Stimulated activated naive CD8-positive, alpha-beta T cell treated with anti-CD3 and anti-CD28 coated beads, Interleukin-15, amount 100 ng/mL, for 72 hours (primary cell): ENCODE measurements around the gene ENPP7.

Experiments used
- ATAC-seq: fragments of 150-1000 bp; cut with Tn5 transposase; 2 replicates; pipeline ENCODE4 v1.10.0; 2021; ENCODE audit warnings: mild to moderate bottlenecking, moderate library complexity
- DNase-seq, 2 donors: peaks; one replicate each; pipeline ENCODE4 v3.0.0; 2021 to 2022
- H3K27ac Mint-ChIP-seq, 2 donors: one replicate each; pipeline ENCODE4 v1.8.0; 2022; ENCODE audit warnings: mild to moderate bottlenecking in 2 of 2, mixed read lengths in 2 of 2, moderate library complexity in 2 of 2
- H3K27me3 Mint-ChIP-seq: one replicate; pipeline ENCODE4 v1.8.0; 2022; ENCODE audit warnings: mixed read lengths
- H3K4me1 Mint-ChIP-seq: one replicate; pipeline ENCODE4 v1.8.0; 2022; ENCODE audit warnings: mild to moderate bottlenecking, mixed read lengths
- H3K4me3 Mint-ChIP-seq, 2 donors: one replicate each; pipeline ENCODE4 v1.8.0; 2022; ENCODE audit warnings: mild to moderate bottlenecking in 2 of 2, mixed read lengths in 2 of 2, moderate library complexity in 1 of 2
- H3K9me3 Mint-ChIP-seq, 2 donors: one replicate each; pipeline ENCODE4 v1.8.0; 2022; ENCODE audit warnings: mixed read lengths in 2 of 2

The ENPP7 gene, protein sequence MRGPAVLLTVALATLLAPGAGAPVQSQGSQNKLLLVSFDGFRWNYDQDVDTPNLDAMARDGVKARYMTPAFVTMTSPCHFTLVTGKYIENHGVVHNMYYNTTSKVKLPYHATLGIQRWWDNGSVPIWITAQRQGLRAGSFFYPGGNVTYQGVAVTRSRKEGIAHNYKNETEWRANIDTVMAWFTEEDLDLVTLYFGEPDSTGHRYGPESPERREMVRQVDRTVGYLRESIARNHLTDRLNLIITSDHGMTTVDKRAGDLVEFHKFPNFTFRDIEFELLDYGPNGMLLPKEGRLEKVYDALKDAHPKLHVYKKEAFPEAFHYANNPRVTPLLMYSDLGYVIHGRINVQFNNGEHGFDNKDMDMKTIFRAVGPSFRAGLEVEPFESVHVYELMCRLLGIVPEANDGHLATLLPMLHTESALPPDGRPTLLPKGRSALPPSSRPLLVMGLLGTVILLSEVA

DNA sequence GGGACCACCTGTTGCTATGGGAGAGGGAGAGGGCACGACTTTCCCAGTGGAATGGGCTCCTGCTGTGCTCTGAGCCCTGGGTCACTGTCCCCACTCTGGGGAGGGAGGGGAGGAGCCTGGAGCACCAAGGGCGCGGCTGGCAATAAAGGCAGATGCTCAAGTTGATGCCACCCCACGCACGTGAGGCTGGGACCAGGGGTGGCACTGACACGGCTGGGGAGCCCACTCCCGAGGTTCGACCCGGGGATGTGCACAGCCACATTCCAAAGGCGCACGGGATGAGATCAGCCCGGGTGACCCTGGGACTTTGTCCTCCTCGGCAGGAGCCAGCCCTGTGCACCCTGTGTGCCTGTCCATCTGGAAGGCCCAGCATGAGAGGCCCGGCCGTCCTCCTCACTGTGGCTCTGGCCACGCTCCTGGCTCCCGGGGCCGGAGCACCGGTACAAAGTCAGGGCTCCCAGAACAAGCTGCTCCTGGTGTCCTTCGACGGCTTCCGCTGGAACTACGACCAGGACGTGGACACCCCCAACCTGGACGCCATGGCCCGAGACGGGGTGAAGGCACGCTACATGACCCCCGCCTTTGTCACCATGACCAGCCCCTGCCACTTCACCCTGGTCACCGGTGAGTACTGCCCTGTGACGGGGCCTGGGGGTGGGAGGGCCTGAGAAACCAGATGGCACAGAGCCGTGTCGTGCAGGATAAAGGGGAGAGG lies at the start of gene ENPP7:
TSS of gene ENPP7 (plus strand) at position 175 of the 715 bp plus-strand sequence. CDS start at position 372, 197 bp downstream.
- Mint-ChIP-seq H3K9me3 (no peaks in the 10 kb centered on the region), H3K27me3 (no peaks in the 10 kb centered on the region), H3K4me3 (peak within 1 kb of the TSS in 1 of 2 donors; percentile 19), H3K4me1 (peaks cover 39% of the 10 kb centered on the region), H3K27ac (no peak within 1 kb of the TSS)
- ATAC-seq (no peak), DNase-seq (no peak)

DNA sequence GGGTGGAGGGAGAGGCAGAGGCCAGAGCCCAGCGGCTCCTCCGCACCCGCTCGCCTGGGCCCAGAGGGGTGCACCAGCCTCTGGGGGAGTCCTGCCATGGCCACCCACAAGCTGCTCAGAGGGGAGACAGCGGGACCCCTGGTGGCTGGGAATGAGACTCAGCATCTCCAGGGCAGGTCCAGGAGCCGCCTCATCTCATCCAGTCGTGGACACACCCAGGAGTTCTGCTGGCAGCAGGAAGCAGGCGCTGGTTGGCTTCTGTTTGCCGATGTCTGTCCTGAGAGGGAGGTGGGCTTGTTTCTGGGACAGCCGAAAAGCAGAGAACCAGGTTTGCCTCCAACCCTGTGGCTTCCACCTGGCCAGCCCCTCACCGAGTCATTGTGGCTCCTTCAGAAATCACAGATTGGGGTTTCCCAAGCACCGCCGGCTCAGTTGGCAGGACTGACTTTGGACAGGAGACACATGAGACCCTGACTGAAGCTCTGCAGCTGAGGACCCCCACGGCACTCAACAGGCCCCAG lies 49.6 kb upstream of the ENPP7 start:
- no peaks in the 10 kb centered on the region for H3K9me3 Mint-ChIP-seq
- no peak for DNase-seq
- no peaks in the 10 kb centered on the region for H3K4me1 Mint-ChIP-seq
- no peak overlapping the region for H3K4me3 Mint-ChIP-seq
- peaks cover 61% of the 10 kb centered on the region for H3K27me3 Mint-ChIP-seq
- no peak for ATAC-seq
- no peak overlapping the region for H3K27ac Mint-ChIP-seq

DNA sequence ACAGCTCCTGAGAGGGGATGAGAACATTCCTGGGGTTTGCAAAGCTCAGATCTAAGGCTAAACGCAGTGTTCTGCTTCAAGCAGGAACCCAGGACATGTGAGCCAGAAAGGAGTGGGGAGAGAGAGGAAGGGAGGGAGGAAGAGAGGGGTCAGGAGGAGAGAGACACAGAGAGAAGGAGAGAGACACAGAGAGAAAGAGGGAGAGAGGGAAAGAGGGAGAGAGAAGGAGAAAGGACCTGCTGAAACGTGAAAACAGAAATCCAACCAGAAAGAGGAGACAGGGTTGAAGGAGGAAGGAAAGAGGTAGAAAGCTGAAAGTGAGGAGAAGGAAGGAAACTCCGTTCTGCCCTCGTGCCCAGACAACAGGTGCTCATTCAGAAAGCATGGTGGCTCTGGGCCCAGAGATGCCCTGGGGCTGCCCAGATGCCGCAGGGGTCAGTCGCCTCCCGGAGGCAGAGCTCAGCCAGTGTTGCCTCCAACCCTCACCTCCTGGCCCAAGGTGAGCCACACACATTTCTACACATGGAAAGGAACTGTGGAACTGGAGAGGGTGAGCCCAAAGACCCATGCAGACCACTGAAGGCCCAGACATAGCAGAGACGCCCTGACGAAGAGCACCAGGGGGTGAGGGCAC lies 49.0 kb upstream of the ENPP7 start:
- H3K27me3 Mint-ChIP-seq, result peaks cover 65% of the 10 kb centered on the region

DNA sequence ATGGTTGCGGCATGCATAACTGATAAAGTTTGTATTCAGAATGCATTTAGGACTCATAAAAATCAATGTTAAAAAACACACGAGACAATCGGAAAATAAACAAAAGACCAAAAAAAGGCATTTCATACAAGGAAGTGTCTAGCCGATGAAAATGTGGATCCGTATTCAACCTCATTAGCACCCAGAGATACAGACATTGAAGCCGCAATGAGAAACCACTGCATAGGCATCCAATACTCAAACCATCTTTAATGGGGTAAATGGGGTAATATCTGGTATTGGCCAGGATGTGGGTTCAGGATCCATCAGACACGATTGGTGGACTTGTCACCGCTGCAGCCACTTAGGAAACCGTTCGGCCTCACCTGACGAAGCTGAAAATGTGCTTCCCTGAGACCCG lies 47.4 kb upstream of the ENPP7 start:
- Mint-ChIP-seq H3K4me1 (no peaks in the 10 kb centered on the region), H3K4me3 (no peak overlapping the region), H3K27ac (no peak overlapping the region), H3K27me3 (peaks cover 65% of the 10 kb centered on the region), H3K9me3 (no peaks in the 10 kb centered on the region)
- no peak for DNase-seq
- ATAC-seq, result no peak

More for the DNA sequence above, 49.0 kb upstream of the ENPP7 start:
- DNase-seq, result no peak
- Mint-ChIP-seq H3K9me3 (no peaks in the 10 kb centered on the region), H3K27ac (peak overlapping the region in 1 of 2 donors; percentile 22), H3K4me3 (no peak overlapping the region), H3K4me1 (no peaks in the 10 kb centered on the region)
- ATAC-seq, result no peak

DNA sequence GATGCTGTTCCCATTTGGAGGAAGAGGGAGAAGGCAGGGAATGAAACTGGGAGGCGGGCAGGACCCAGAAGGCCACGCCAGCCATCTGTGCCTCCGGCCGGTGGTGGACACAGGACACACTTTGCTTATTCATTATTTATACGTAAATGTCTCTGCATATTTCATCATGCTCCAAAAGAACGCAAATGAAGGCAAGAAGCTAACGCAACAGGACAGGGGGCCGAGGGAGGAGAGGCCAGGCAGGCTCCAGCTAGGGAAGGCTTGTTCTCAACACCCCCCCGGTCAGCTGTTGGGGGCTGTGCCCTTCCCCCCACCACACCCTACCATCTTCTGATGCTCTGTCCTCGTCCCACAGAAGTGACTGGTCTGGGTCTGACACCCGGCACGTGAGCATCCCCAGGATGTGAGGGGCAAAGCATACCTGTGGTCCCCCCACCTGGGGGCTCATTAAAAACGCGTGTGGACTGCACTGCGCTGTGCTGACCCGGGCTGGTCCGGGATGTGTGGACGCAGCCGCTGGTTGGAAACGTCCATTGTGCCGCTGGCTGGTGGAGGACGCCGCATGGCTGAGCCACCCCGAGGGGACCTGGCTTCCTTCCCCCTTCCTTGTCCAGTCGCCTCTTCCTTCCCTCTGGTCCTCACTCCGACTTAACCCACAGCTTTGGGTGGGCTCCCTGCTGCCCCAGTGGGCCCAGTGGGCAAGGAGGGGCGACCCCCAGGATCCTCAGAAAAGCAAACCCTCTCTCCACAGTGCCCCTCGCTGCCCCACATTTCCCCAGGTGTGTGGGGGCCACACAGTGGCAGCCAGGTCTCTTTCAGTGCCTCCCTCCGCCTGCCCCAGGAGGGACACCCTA lies 46.4 kb upstream of the ENPP7 start:
- peaks cover 57% of the 10 kb centered on the region for H3K27me3 Mint-ChIP-seq

DNA sequence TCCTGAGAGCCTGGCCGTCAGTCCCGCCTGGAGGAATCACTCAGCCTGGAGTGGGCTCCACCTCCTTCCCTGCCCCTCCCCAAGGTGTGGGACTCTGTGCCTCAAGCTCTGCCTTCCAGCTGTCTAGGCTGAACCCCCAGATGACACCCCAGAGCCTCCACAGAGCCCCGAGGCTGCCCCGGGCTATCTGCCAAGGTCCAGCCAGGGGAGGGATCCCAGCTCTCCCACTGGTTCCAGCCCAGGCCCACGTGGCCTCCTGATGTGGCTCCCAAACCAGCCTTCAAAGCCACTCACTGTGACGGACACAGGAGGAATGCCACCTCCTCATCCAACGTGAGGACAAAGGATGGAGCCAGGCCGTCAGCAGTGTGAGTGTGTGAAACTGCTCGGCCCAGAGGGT lies 45.6 kb upstream of the ENPP7 start:
- H3K27me3 Mint-ChIP-seq, result peaks cover 52% of the 10 kb centered on the region
- no peaks in the 10 kb centered on the region for H3K4me1 Mint-ChIP-seq
- no peak overlapping the region for H3K27ac Mint-ChIP-seq
- H3K9me3 Mint-ChIP-seq, result no peaks in the 10 kb centered on the region
- no peak overlapping the region for H3K4me3 Mint-ChIP-seq
- DNase-seq (no peak), ATAC-seq (no peak)

More for the DNA sequence above, 46.4 kb upstream of the ENPP7 start:
- Mint-ChIP-seq H3K27ac (no peak overlapping the region), H3K9me3 (no peaks in the 10 kb centered on the region), H3K4me1 (no peaks in the 10 kb centered on the region), H3K4me3 (no peak overlapping the region)
- no peak for ATAC-seq
- DNase-seq, result no peak

DNA sequence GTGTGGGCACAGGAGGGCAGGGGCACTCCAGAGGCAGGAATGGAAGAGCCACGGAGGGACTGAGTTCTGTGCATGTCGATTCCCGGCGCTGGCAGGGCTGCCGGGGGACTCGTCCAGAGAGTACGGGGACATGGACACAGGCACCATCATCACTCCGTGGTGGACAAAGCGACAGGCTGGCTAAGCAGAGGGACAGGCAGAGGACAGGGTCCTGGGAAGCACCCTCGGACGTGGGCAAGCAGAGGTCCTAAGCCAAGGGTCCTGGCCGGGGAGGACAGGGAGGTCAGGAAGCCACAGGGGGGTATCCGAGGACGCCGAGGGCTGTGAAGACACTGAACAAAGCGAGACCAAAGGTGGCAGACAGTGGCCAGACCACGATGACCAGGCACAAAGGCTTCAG lies 44.3 kb upstream of the ENPP7 start:
- Mint-ChIP-seq H3K27ac (peak overlapping the region in 1 of 2 donors; percentile 20), H3K4me1 (no peaks in the 10 kb centered on the region), H3K27me3 (peaks cover 39% of the 10 kb centered on the region), H3K9me3 (no peaks in the 10 kb centered on the region), H3K4me3 (no peak overlapping the region)
- no peak for DNase-seq
- ATAC-seq, result no peak

DNA sequence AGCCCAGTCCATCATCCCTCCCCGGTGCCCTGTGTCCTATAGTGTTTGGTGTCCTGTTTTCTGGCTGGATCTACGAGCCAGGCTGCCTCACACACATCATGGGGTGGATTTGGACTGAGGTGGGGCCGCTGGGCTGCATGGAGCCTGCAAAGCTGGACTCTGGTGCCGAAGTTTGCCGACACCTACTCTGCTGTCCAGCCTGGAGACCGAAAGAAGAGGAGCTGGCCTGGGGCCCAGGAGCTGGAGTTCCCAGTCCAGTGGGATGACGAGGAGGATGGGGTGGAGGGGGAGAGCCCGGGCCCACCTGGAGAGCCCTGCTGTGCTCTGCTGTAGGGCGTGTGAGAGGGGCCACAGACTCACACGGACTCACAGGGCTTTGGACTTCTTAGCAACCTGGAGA lies 40.3 kb upstream of the ENPP7 start:
- Mint-ChIP-seq H3K27ac (no peak overlapping the region), H3K4me3 (no peak overlapping the region), H3K9me3 (no peaks in the 10 kb centered on the region), H3K27me3 (peaks cover 30% of the 10 kb centered on the region), H3K4me1 (peaks cover 1% of the 10 kb centered on the region)
- DNase-seq (no peak), ATAC-seq (no peak)

DNA sequence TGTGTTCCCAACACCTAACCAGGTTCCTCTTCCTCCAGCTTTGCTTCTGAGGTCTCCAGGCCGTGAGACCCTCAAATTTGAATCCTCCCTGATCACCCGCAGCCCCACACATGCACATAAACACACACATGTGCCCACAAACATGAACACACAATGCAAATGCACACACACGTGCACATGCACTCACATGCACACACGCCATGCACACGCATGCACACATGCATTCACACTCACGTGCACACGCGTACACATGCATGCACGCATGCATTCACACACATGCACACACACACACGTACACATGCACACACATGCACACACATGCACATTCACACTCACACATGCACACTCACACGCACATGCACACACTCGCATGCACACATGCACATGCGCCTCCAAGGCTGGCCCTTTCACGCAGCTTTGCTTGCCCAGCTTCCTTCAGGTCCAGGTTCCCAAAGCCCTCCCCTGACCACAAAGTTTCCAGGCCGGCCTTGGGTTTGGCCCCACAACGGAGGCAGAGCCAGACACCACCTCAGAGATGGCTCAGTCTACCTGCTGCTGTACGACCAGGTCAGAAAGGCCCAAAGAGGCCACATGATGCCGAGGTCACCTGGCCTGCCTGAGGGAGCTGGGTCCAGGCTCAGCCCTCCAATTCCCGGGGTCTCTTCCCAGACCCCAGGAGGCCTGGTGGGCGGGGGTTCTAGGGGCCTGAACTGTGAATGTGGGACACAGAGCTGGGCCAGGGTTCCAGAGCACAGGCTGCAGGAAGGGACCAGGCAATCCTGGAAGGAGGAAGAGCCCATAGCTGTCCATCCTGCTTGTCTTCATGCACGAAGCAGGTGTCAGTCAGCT lies 39.5 kb upstream of the ENPP7 start:
- ATAC-seq (no peak), DNase-seq (no peak)
- H3K9me3 Mint-ChIP-seq, result no peaks in the 10 kb centered on the region
- peaks cover 8% of the 10 kb centered on the region for H3K4me1 Mint-ChIP-seq
- no peak overlapping the region for H3K27ac Mint-ChIP-seq
- peaks cover 30% of the 10 kb centered on the region for H3K27me3 Mint-ChIP-seq
- H3K4me3 Mint-ChIP-seq, result no peak overlapping the region

DNA sequence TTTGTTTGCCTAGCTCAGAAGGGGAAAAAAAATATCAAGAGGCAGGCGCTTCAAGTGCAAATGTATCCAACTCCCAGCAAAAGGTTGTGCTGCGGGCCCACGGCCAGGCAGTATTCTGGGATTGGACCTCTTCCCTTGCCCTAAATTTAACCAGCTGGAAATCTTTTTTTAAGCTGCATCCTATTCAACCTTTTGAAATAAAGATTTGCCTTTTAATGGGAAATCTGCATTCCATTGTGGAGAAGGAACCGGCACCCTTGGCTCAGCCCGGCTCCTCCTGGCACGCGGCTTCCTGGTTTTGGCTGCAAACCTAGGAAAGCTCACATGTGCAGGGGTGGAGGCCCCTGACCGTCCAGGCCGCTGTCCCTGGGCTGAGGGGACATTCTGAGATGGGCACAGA lies 38.8 kb upstream of the ENPP7 start:
- Mint-ChIP-seq H3K27me3 (peaks cover 33% of the 10 kb centered on the region), H3K9me3 (no peaks in the 10 kb centered on the region), H3K4me3 (no peak overlapping the region), H3K27ac (no peak overlapping the region), H3K4me1 (peaks cover 16% of the 10 kb centered on the region)
- no peak for DNase-seq
- ATAC-seq, result no peak

DNA sequence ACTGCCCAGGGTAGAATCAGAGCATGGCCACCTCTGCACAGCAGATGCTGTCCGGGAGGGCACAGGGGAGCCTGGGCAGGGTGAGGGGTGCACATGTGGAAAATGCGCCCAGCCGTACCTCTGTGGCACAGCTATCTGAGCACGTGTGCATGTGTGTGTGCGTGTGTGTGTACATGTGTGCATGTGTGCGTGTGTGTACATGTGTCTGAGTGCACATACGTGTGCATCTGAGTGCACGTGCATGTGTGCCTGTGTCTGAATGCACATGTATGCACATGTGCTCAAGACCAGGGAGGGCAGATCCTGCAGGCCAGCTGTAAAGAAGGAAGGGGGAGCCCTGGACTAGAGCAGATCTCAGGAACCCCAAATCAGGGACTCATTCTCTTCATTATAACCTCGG lies 37.3 kb upstream of the ENPP7 start:
- H3K9me3 Mint-ChIP-seq, result no peaks in the 10 kb centered on the region
- no peak for ATAC-seq
- DNase-seq, result no peak
- peaks cover 29% of the 10 kb centered on the region for H3K4me1 Mint-ChIP-seq
- no peak overlapping the region for H3K4me3 Mint-ChIP-seq
- peaks cover 48% of the 10 kb centered on the region for H3K27me3 Mint-ChIP-seq
- no peak overlapping the region for H3K27ac Mint-ChIP-seq

DNA sequence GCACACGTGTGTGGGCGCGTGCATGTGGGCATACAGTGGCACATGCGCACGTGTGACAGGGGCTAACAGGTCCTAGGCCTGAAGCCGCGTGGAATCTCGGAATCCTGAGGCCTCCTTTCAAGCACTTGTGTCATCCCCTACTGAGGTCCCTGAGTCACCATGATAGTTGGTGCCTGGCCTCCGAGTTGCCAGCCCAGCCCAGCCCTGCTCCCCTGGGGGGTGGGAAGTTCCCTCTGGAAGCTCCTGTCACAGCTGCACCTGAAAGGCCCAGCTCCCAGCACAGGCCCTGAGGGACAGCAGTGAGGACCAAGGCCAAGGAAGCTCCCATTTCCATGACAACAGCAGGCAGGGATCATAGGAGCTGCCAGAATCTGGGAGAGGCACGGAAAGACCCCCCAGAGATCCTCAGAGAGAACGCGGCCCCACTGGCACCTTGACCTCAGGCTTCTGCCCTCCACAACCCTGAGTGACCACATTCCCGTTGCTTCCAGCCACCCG lies 35.4 kb upstream of the ENPP7 start:
- peaks cover 63% of the 10 kb centered on the region for H3K27me3 Mint-ChIP-seq
- H3K4me1 Mint-ChIP-seq, result peaks cover 41% of the 10 kb centered on the region
- no peak for ATAC-seq
- DNase-seq, result no peak
- peak overlapping the region in 1 of 2 donors; percentile 68 for H3K27ac Mint-ChIP-seq
- H3K9me3 Mint-ChIP-seq, result no peaks in the 10 kb centered on the region
- no peak overlapping the region for H3K4me3 Mint-ChIP-seq

DNA sequence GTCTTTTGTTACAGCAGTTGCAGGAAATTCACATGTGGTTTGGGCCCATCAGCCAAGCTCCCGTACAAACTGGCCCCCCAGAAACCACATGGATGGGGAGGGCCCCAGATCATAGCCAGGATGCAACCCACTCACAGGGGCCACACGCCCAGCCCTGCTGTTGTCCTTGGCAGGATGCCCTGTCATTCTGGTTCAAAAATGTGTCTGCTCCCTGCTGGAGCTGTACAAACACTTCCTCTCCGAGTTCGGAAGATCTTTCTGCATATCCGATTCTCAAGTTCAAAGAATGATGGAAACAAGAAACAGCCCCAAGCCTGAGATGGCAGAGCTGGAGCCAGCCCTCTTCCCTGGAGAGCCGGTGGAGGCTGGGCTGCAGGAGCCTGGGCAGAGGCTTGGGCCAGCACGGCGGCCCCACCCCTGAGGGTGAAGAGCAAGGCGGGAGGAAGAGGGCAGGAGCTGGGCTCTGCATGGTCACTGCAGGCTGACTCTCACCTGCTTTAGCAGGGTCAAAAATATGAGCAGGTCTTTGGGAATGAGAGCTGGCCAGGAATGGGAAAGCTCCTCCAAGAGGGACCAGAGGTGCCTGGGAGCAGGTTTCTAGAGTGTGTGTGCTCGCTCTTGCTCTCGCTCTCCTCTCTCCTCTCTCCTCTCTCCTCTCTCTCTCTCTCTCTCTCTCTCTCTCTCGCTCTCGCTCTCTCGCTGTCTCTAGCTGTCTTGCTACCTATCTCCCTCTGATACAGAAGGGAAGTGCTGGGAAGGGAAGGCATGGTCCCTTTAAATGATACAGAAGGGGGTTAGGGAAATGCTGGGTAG lies 34.7 kb upstream of the ENPP7 start:
- H3K4me1 Mint-ChIP-seq, result peaks cover 41% of the 10 kb centered on the region
- H3K27ac Mint-ChIP-seq, result no peak overlapping the region
- ATAC-seq (no peak), DNase-seq (no peak)
- peaks cover 69% of the 10 kb centered on the region for H3K27me3 Mint-ChIP-seq
- no peaks in the 10 kb centered on the region for H3K9me3 Mint-ChIP-seq
- peak overlapping the region in 1 of 2 donors; percentile 20 for H3K4me3 Mint-ChIP-seq
